ENCODE measurements around the gene ARHGAP24.
A peak's percentile ranks its signal among the peaks of the same experiment; 100 is the strongest.
"Not testable (repeated sequence)": the region's sequence is repeated elsewhere in the genome, so short reads cannot be mapped to it uniquely, and the experiment has no call there.

ARHGAP24 gene

DNA sequence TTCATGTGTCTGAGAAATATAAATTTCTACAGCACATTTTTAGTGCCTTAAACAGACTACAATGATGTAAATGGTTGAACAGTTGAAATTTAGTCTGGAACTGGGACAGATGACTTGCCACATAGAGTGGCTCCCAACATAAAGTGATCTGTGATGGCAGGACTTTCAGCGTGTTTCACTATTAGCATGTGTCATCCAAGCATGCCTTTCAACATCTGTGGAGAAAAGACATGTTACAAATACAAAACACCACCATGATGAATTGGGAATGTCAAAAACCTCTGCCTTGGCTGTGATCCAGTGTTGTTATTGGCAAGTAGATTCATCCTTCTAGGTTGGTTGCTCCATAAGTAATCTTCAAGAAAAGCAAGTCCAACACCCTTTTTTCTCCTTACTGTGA, 536.2 kb downstream of the ARHGAP24 start:
- peak; percentile 50 for DNase-seq (ENCODE audit: extremely low read depth, low read depth)
- no peak for TF ChIP-seq CTCF (IDR thresholded peaks at IDR 0.05; ENCODE audit: low read depth, low read length)

DNA sequence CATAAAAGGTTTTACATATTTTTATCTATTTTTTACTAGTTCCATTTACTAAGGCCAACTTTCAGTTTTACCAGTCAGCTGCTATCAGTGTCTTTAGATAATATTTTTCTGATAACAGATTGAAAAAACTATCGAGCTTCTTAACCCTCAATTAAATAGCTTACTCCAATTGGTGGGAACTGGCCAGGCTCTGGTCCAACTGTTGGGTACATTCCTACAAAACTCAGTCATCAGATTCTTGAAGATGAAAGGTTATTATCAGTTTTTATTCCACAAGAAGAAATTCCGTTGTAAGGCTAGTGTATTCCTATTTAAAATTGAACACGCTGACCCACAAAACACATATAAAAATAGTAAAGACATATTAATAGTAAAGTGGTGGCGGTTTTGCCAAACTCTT, 538.7 kb downstream of the ARHGAP24 start:
- DNase-seq (ENCODE audit: extremely low read depth, low read depth), result no peak
- TF ChIP-seq CTCF (IDR thresholded peaks at IDR 0.05; ENCODE audit: low read depth, low read length), result no peak

GRCh38 chr4:86014599-86014998, 539.6 kb downstream of the ARHGAP24 start:
- DNase-seq (ENCODE audit: extremely low read depth, low read depth), result no peak
- TF ChIP-seq CTCF (IDR thresholded peaks at IDR 0.05; ENCODE audit: low read depth, low read length), result no peak

DNA sequence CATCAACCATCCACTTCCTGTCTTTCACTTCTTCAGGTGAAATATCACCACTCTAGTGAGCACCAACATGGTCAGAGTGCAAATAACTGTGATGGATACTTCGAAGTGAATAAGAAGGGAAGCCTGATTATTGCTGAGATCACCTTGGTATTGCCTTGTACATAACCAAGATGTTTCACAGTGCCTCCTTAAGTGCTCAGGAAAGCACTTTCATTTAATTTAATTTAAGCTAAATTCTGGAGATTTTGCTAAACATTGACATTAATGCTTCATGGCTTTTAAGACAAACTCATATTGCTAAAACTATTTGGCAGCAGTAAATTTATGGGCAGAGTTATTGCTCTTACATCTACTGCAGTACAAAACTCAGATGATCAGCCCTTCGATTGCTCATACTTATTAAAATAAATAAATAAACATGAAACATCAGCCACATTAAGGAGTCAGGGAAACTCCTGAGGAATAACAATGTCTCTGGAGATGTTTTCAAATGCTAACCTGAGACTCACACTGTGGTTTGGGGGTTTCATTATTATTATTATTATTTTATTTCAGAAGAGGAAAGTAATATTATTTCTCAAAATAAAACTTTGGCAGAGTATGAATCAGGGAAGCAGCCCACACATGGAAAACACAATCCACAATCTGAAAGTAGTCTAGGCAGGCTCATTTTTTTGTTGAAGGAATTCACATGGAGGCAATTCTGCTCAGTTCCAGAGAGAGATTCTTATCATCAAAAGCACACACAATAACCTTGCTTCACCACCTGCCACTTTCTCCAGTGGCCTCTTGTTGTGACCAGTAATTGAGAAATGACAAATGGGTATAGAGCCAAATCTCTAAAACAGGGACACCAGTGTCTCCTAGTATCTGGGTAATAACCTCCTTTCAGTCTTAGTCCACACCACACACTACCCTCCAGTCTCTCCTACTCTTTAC, 540.7 kb downstream of the ARHGAP24 start:
- no peak for TF ChIP-seq CTCF (IDR thresholded peaks at IDR 0.05; ENCODE audit: low read depth, low read length)

GRCh38 chr4:86019362-86019761, 544.4 kb downstream of the ARHGAP24 start:
- TF ChIP-seq CTCF (IDR thresholded peaks at IDR 0.05; ENCODE audit: low read depth, low read length), result no peak
- no peak for DNase-seq (ENCODE audit: extremely low read depth, low read depth)

More for the DNA sequence above, 540.7 kb downstream of the ARHGAP24 start:
- no peak for DNase-seq (ENCODE audit: extremely low read depth, low read depth)

GRCh38 chr4:86019906-86020305, 545.0 kb downstream of the ARHGAP24 start:
- TF ChIP-seq CTCF (IDR thresholded peaks at IDR 0.05; ENCODE audit: low read depth, low read length), result no peak
- no peak for DNase-seq (ENCODE audit: extremely low read depth, low read depth)

GRCh38 chr4:86021671-86022070, 546.7 kb downstream of the ARHGAP24 start:
- not testable (repeated sequence) for DNase-seq (ENCODE audit: extremely low read depth, low read depth)

- no peak for TF ChIP-seq CTCF (IDR thresholded peaks at IDR 0.05; ENCODE audit: low read depth, low read length)
- DNase-seq (ENCODE audit: extremely low read depth, low read depth), result no peak
Observed at GRCh38 chr4:86026720-86027119, 551.8 kb downstream of the ARHGAP24 start.
